Caco-2 (cell line): Measurements from ENCODE around the gene ZNF502. TPM values are rescaled to one million over a fixed set of nuclear protein-coding genes. Genes with fewer than 3 reads are reported as not detected.

ENCODE experiments used
- BruUV-seq: library from RNA; stranded (reverse); fragments of 400-500 nt; replicated peaks from 2 replicates; lab custom pipeline; 2021; lab: Mats Ljungman, UMichigan
- CTCF ChIA-PET: fragments of 300-600 bp; sonication (Branson Sonifier 250); formaldehyde crosslinking; loops from one replicate; lab custom pipeline; 2022; ENCODE audit warnings: antibody characterized with exemption; lab: Charles Lee
- POLR2A ChIA-PET: fragments of 300-600 bp; sonication (Branson Sonifier 250); formaldehyde crosslinking; loops from one replicate; lab custom pipeline; 2022; ENCODE audit warnings: antibody characterized with exemption; lab: Charles Lee
- DNase-seq, 2 experiments: peaks; one replicate each; pipeline versions ENCODE4 v3.0.0 to v3.0.0-alpha.2; 2020 to 2022
- H3K27me3 ChIP-seq: replicated peaks from 2 replicates; pipeline ENCODE4 v1.6.0; 2011; ENCODE audit warnings: low read length; ENCODE audit not compliant: control insufficient read depth, insufficient read depth
- H3K36me3 ChIP-seq: 2 replicates; pipeline ENCODE4 v1.5.1; 2011; ENCODE audit warnings: low read length; ENCODE audit not compliant: control insufficient read depth, insufficient read depth
- H3K4me1 ChIP-seq: fragments of 250-450 bp; sonication (Bioruptor Pico); 2 replicates; pipeline ENCODE4 v1.5.1; 2020; ENCODE audit warnings: mild to moderate bottlenecking
- H3K4me3 ChIP-seq: 2 replicates; pipeline ENCODE4 v1.5.1; 2011; ENCODE audit warnings: low read depth, mild to moderate bottlenecking, control low read depth, low read length
- H3K9me3 ChIP-seq: fragments of 250-450 bp; sonication (Bioruptor Pico); 2 replicates; pipeline ENCODE4 v1.5.1; 2020; ENCODE audit warnings: mild to moderate bottlenecking, moderate library complexity
- H3K27ac Mint-ChIP-seq: one replicate; pipeline ENCODE4 v1.8.0; 2022; ENCODE audit warnings: mixed read lengths; ENCODE audit not compliant: unreplicated experiment
- H3K27me3 Mint-ChIP-seq: one replicate; pipeline ENCODE4 v1.8.0; 2022; ENCODE audit warnings: mixed read lengths; ENCODE audit not compliant: insufficient read depth, unreplicated experiment
- H3K36me3 Mint-ChIP-seq: one replicate; pipeline ENCODE4 v1.8.0; 2022; ENCODE audit warnings: mild to moderate bottlenecking, mixed read lengths; ENCODE audit not compliant: insufficient read depth, unreplicated experiment
- H3K4me1 Mint-ChIP-seq: one replicate; pipeline ENCODE4 v1.8.0; 2022; ENCODE audit warnings: low read depth, mixed read lengths; ENCODE audit not compliant: unreplicated experiment
- H3K4me3 Mint-ChIP-seq: one replicate; pipeline ENCODE4 v1.8.0; 2022; ENCODE audit warnings: mild to moderate bottlenecking, moderate library complexity, mixed read lengths; ENCODE audit not compliant: unreplicated experiment
- H3K9me3 Mint-ChIP-seq: one replicate; pipeline ENCODE4 v1.8.0; 2022; ENCODE audit warnings: mixed read lengths; ENCODE audit not compliant: unreplicated experiment
- intact Hi-C: fragments of 100-400 bp; cut with micrococcal nuclease; formaldehyde crosslinking; loops from one replicate; pipeline ENCODE4 v1.10.0; 2022; ENCODE audit not compliant: unreplicated experiment
- total RNA-seq: library from RNA; stranded (reverse); gene quantifications from 2 replicates; pipeline ENCODE4 v1.2.3, GENCODE V29; 2022
- TF ChIP-seq, protein P1 (sequence below), 2 experiments: fragments of 200-600 bp in 1 of 2; IDR thresholded peaks; 1 replicate in 1 of 2; 2 replicates in 1 of 2; pipeline versions ENCODE4 v1.5.1 to v1.8.0; 2011 to 2022; ENCODE audit warnings: antibody characterized with exemption in 1 of 2, control low read depth in 1 of 2, inconsistent platforms in 1 of 2, low read depth in 1 of 2, low read length in 1 of 2, mild to moderate bottlenecking in 1 of 2, moderate library complexity in 1 of 2; ENCODE audit not compliant: insufficient read depth in 1 of 2, severe bottlenecking in 1 of 2, unreplicated experiment in 1 of 2

The ZNF502 gene
- total RNA-seq, 1 experiment from 2014 or later = 2.0 TPM

DNA sequence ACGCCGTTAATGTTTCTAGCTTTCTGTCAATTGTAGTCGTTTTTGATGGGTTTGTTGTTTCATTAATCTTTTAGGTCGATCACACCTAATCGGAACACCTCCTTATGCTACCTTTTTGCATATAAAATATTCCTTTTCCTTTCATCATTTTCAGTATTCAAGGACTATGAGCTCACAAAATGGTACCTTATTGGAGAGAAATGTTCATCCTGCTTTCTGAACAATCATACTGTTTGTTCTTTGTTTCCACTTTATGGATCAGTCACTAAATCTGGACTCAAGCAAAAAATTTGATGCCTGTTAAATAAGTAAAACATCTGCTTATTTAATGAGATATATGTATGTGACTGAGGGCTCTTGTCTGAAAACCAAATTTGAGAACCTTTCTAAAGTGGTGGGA, 50.2 kb downstream of the ZNF502 start:
- H3K27me3 Mint-ChIP-seq = no peaks in the 10 kb centered on the region
- intact Hi-C loops = no loop called here
- H3K9me3 Mint-ChIP-seq = peaks cover 20% of the 10 kb centered on the region
- peak overlapping the region; percentile 93 for H3K4me3 Mint-ChIP-seq
- no peaks in the 10 kb centered on the region for H3K27me3 ChIP-seq
- peak overlapping the region; percentile 75 for H3K4me3 ChIP-seq
- H3K36me3 ChIP-seq = peaks cover 3% of the 10 kb centered on the region
- H3K4me1 ChIP-seq = no peaks in the 10 kb centered on the region; the same call in 1 of the 2 replicates
- BruUV-seq = no TSS peak
- H3K4me1 Mint-ChIP-seq = no peaks in the 10 kb centered on the region
- DNase-seq = no peak
- H3K27ac Mint-ChIP-seq = peak overlapping the region; percentile 94
- peaks cover 34% of the 10 kb centered on the region for H3K36me3 Mint-ChIP-seq
- CTCF ChIA-PET = no interaction called here
- POLR2A ChIA-PET = interaction anchor here (1.0 kb wide), 1 partner anchor 16 kb away, joined by 4 read pairs; no protein-coding TSS in a partner anchor
- TF ChIP-seq, protein P1, sequence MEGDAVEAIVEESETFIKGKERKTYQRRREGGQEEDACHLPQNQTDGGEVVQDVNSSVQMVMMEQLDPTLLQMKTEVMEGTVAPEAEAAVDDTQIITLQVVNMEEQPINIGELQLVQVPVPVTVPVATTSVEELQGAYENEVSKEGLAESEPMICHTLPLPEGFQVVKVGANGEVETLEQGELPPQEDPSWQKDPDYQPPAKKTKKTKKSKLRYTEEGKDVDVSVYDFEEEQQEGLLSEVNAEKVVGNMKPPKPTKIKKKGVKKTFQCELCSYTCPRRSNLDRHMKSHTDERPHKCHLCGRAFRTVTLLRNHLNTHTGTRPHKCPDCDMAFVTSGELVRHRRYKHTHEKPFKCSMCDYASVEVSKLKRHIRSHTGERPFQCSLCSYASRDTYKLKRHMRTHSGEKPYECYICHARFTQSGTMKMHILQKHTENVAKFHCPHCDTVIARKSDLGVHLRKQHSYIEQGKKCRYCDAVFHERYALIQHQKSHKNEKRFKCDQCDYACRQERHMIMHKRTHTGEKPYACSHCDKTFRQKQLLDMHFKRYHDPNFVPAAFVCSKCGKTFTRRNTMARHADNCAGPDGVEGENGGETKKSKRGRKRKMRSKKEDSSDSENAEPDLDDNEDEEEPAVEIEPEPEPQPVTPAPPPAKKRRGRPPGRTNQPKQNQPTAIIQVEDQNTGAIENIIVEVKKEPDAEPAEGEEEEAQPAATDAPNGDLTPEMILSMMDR (IDR thresholded peaks at IDR 0.05; ENCODE audit: insufficient read depth in 1 of 2, low read depth in 1 of 2, low read length in 1 of 2, severe bottlenecking in 1 of 2, unreplicated experiment in 1 of 2) = no peak
- H3K9me3 ChIP-seq = peaks cover 8% of the 10 kb centered on the region

GRCh38 chr3:44764248-44764647, 51.8 kb downstream of the ZNF502 start:
- peaks cover 3% of the 10 kb centered on the region; the same call in 1 of the 2 replicates for H3K36me3 ChIP-seq
- ChIA-PET CTCF (no interaction called here), POLR2A (no interaction called here)
- no TSS peak for BruUV-seq
- no peaks in the 10 kb centered on the region for H3K27me3 ChIP-seq
- TF ChIP-seq, protein P1 (IDR thresholded peaks at IDR 0.05; ENCODE audit: insufficient read depth in 1 of 2, low read depth in 1 of 2, low read length in 1 of 2, severe bottlenecking in 1 of 2, unreplicated experiment in 1 of 2) = no peak
- H3K27me3 Mint-ChIP-seq = no peaks in the 10 kb centered on the region
- no peak overlapping the region for H3K4me3 ChIP-seq
- H3K9me3 ChIP-seq = peaks cover 7% of the 10 kb centered on the region
- intact Hi-C loops = no loop called here
- peaks cover 17% of the 10 kb centered on the region for H3K9me3 Mint-ChIP-seq
- peaks cover 34% of the 10 kb centered on the region for H3K36me3 Mint-ChIP-seq
- no peak overlapping the region for H3K27ac Mint-ChIP-seq
- no peak for DNase-seq
- H3K4me1 Mint-ChIP-seq = no peaks in the 10 kb centered on the region
- H3K4me1 ChIP-seq = no peaks in the 10 kb centered on the region; the same call in 1 of the 2 replicates
- no peak overlapping the region for H3K4me3 Mint-ChIP-seq

GRCh38 chr3:44771424-44772098, 59.1 kb downstream of the ZNF502 start:
- TF ChIP-seq, protein P1 (IDR thresholded peaks at IDR 0.05; ENCODE audit: insufficient read depth in 1 of 2, low read depth in 1 of 2, low read length in 1 of 2, severe bottlenecking in 1 of 2, unreplicated experiment in 1 of 2) = no peak
- H3K27me3 ChIP-seq = no peaks in the 10 kb centered on the region
- peaks cover 2% of the 10 kb centered on the region for H3K36me3 ChIP-seq
- ChIA-PET CTCF (no interaction called here), POLR2A (no interaction called here)
- no peaks in the 10 kb centered on the region for H3K4me1 ChIP-seq
- H3K9me3 ChIP-seq = peaks cover 22% of the 10 kb centered on the region; the same call in 1 of the 2 replicates
- no peak for DNase-seq
- no TSS peak for BruUV-seq
- Mint-ChIP-seq H3K27me3 (no peaks in the 10 kb centered on the region), H3K4me3 (no peak overlapping the region), H3K36me3 (peaks cover 48% of the 10 kb centered on the region), H3K4me1 (no peaks in the 10 kb centered on the region), H3K27ac (no peak overlapping the region), H3K9me3 (peaks cover 28% of the 10 kb centered on the region)
- no peak overlapping the region for H3K4me3 ChIP-seq
- intact Hi-C loops = no loop called here
